ENCODE results near the gene DUSP14.

Gene DUSP14

DNA sequence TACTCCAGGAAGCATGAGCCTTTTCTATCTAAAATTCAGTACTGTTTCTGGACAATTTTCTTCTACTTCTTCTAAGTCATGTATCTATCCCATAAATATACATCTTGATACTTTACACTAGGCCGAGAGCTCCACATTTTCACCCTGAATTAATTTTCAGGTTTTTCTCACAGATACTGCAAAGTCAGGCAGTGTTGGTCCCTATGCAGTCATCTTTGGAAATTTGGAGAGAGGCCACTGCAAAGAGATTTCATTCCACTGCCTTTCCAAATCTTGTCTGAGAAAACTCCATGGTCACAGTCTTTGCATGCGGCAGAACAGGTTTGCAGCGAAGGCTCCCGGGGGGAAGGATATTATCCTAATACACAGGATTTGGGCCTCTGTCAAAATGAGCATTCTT is 28.2 kb downstream of the DUSP14 start:
- no peak for DNase-seq (ENCODE audit: low read depth in 2 of 2)

DNA sequence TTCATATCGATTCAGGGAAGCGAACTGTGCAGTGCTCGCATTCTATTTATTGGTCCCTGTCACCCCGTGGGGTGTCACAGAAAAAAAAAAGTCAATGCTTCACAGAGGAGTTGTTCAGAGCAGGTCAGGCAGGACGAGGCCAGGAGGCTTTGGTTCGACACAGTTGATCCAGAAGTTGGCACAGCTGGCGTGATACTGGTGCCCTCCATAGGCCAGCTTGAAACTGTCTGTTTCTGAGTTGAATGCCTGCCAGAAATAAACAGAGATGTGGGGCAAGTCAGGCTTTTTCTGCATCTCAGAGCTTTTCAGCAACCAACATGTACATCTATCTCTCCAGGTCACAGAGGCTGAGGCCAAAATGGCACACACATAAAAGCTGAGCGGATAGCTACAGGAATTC is 29.1 kb downstream of the DUSP14 start:
- no peak for DNase-seq (ENCODE audit: low read depth in 2 of 2)

GRCh38 chr17:37519251-37519985 is 29.7 kb downstream of the DUSP14 start:
- DNase-seq (ENCODE audit: low read depth in 2 of 2) = no peak

GRCh38 chr17:37520174-37520573 is 30.5 kb downstream of the DUSP14 start:
- no peak for DNase-seq (ENCODE audit: low read depth in 2 of 2)

GRCh38 chr17:37521821-37522220 is 32.1 kb downstream of the DUSP14 start:
- DNase-seq (ENCODE audit: low read depth in 2 of 2) = no peak

DNA sequence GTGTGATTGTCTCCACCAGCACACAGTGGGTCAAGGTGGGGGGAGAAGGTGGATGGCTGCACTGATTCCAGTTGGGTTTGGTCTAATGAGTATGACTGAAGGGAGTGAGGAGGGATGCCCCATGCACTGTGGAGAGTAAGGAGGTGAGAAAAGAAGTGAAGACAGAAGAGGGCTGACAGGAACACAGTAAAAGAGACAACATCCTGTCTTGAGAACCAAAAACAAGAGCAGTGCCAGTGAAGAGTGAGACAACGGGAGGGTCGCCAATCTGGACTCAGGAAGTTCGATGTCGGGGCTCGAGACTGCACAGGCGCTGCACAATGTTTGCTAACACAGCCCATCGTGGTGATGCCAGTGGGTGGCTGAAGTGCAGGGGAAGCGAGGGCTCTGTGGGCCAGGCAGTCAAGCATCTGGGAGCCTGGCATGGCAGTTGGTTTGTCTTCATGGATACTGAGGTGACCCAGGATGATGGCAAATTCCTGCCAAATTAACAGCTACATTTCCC is 34.1 kb downstream of the DUSP14 start:
- no peak for DNase-seq (ENCODE audit: low read depth in 2 of 2)

GRCh38 chr17:37527249-37527851 is 37.7 kb downstream of the DUSP14 start:
- DNase-seq (ENCODE audit: low read depth in 2 of 2) = no peak

DNA sequence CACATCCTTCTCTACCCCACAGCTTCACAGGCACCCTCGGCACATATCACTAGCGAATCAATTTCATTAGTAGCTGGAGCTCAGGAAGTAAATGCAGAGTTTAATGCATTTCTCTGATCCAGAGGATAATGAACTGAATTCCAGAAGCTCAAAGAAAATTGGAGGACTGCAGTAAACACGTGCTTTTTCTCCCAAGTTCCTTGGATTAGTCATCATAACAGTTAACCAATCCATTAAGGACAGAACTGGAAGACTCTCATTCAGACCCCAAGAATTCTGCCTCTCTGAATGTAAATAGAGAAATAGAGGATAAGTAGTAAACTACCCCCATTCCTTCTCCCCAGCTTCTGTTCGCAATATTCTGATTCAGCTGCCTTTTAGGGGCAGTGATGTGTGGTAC is 40.7 kb downstream of the DUSP14 start:
- DNase-seq (ENCODE audit: low read depth in 2 of 2) = no peak

GRCh38 chr17:37532756-37533155 is 43.1 kb downstream of the DUSP14 start:
- DNase-seq (ENCODE audit: low read depth in 2 of 2) = no peak

DNA sequence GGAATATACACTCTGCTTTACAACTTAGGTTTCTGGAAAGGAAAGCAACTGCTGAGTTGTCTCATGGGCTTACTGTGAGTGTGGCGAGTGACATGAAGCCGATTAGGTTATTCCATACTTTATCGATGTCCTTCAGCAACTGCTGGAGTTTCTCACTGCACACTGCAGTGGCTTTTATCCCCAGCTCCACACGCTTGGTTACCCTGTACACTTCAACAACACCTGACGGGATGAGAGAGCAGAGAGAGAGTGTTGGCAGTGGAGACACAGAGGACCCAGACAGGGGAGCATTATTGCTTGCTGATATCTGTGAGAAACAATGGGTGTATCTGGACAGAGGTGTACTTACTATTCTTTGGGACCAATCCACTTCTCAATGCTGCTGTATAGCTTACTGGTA is 46.2 kb downstream of the DUSP14 start:
- no peak for DNase-seq (ENCODE audit: low read depth in 2 of 2)

- no peak for DNase-seq (ENCODE audit: low read depth in 2 of 2)
Observed at GRCh38 chr17:37538981-37539659, 49.4 kb downstream of the DUSP14 start.

DNA sequence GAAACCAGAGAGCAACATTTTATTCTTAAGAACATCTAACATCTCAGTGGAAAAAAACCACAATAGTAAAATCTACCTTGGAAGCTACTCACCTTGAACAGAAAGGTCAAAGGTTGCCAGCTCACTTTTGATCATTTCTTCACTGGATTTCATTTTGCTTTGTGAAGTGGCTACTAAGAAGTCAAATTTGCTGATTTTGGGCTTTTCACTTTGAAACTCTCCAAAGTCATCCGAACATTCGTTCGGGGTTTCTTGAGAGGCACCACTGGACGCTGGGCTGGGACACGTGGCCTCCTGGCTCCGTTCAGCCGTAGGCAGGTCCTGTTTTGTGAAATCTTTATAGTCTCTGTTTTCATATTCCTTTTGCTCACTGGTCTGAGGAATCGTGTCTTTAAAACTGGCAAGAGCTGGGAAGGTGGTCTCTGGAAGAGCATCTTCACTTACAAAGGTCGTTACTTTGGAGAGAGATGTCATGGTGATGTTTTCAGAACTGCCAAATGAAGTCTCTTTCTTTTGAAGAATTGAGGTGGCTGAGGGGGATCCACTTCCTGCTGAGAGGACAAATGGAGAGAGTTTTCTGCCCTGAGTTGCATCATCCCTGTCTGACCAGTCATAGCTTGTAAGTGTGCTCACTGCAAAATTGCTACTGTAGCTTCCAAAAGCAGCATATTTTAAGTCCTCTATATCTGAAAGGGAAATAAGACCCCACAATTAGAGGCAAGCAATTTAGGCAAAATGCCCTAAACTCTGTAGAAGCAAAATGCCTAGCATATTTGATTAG is 52.4 kb downstream of the DUSP14 start:
- DNase-seq (ENCODE audit: low read depth in 2 of 2) = no peak

GRCh38 chr17:37543637-37544052 is 54.0 kb downstream of the DUSP14 start:
- DNase-seq (ENCODE audit: low read depth in 2 of 2) = no peak

DNA sequence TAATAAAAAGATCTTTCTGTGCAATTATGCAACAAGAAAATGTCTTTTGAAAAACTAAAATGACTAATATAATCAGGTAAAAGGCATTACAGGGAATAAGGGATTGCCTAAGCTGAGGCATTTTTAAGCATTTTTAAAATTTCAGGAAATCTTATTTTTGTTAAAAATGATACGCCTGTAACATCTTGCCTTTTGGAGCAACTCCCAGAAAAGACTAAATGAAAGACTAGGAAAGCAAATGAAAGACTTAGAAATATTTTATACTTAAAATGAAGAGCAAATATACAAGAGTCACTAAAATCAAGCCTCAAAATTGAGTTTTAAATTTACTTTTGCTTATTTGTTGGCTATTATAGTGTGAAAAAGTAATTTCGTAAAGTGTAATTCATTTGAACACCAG is 55.8 kb downstream of the DUSP14 start:
- no peak for DNase-seq (ENCODE audit: low read depth in 2 of 2)

DNA sequence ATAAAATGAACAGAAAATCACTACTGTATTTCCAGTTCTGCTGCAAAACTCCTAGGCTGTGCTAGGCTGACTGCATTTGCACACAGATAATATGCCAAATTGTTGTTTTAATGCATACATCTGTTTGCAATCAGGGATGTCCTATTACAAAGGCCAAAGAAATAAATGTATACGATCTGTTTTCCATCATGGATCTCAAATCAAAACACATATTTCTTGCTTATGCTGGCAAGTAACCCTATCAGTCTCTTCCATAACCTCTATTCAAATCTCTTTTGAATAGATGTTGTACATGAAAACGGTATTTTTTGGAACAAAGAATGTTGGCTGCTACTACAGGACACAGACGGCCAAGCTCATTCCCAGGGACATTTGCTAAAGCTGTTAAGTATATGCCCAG is 56.6 kb downstream of the DUSP14 start:
- DNase-seq (ENCODE audit: low read depth in 2 of 2) = no peak

- no peak for DNase-seq (ENCODE audit: low read depth in 2 of 2)
Observed at GRCh38 chr17:37547986-37548385, 58.3 kb downstream of the DUSP14 start.

GRCh38 chr17:37551788-37552187 is 62.1 kb downstream of the DUSP14 start:
- DNase-seq (ENCODE audit: low read depth in 2 of 2) = no peak

- no peak for DNase-seq (ENCODE audit: low read depth in 2 of 2)
Observed at GRCh38 chr17:37553401-37553966, 63.8 kb downstream of the DUSP14 start.

- no peak for DNase-seq (ENCODE audit: low read depth in 2 of 2)
Observed at GRCh38 chr17:37555386-37555785, 65.7 kb downstream of the DUSP14 start.

- DNase-seq (ENCODE audit: low read depth in 2 of 2) = no peak
Observed at GRCh38 chr17:37557482-37557881, 67.8 kb downstream of the DUSP14 start.

DNA sequence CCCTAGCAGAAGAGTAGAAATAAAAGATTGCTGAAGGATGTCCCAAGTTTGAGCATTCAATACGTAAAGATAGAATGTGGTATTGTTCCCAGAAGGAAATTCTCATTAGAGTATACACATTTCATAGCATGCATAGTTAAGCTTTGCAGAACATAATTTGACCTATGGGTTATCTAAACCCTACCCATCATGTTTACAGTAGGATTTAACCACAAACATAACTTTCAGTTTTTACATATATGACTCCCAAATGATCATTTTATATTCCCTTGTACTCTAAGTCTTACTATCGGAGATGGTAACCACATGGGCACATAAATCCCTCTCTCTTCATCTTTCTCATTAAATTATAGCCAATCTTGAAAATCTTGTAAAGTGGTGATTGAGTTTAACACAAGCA is 68.6 kb downstream of the DUSP14 start:
- DNase-seq (ENCODE audit: low read depth in 2 of 2) = no peak

Measured in stimulated activated CD8-positive, alpha-beta memory T cell treated with anti-CD3 and anti-CD28 coated beads, Interleukin-2, amount 100 ng/mL, for 48 hours (primary cell).